Airway epithelial cell (primary cell): ENCODE measurements around the gene PLEKHA4. TPM values are rescaled to one million over a fixed set of nuclear protein-coding genes. Genes with fewer than 3 reads are reported as not detected.

Source experiments
- total RNA-seq: library from RNA; depleted of rRNA; stranded (reverse); fragments of >200 nt; gene quantifications from 2 replicates; pipeline ENCODE4 v1.2.3, GENCODE V29; 2015

PLEKHA4 gene
- total RNA-seq: 1.7 and 5.3 TPM in 2 replicates

GRCh38 chr19:48868114-48868886 is at the start of gene PLEKHA4:
PLEKHA4 (minus strand) TSS chr19:48868617; CDS start chr19:48867620, 997 bp downstream.

GRCh38 chr19:48899781-48900476 is 31.5 kb upstream of the PLEKHA4 start, which contains the start of gene NUCB1:
NUCB1 (plus strand) TSS chr19:48900312; CDS start chr19:48900797, 485 bp downstream.

GRCh38 chr19:48872182-48872883 is 3.9 kb upstream of the PLEKHA4 start, which contains the start of gene PPP1R15A:
PPP1R15A (plus strand) TSS chr19:48872421; CDS start chr19:48873234, 813 bp downstream.

GRCh38 chr19:48836089-48837017 is 32.1 kb downstream of the PLEKHA4 start, which contains the start of gene HSD17B14:
HSD17B14 (minus strand) TSS chr19:48836491; CDS start chr19:48836411, 80 bp downstream.

Other genes with a start within 250 kb of the PLEKHA4 start
- 2,904 and 4,070 TPM in 2 replicates for gene RPL18, start 249.4 kb downstream of the PLEKHA4 start, total RNA-seq
- 13.8 and 15.9 TPM in 2 replicates for gene SPHK2, start 249.1 kb downstream of the PLEKHA4 start, total RNA-seq
- gene DBP, start 231.2 kb downstream of the PLEKHA4 start, total RNA-seq: 9.7 TPM in 2 replicates
- 2.1 and 2.4 TPM in 2 replicates for gene CA11, start 222.4 kb downstream of the PLEKHA4 start, total RNA-seq
- not detected in 2 replicates for gene NTN5, start 195.6 kb downstream of the PLEKHA4 start, total RNA-seq
- 10.4 and 10.5 TPM in 2 replicates for gene FUT2, start 172.6 kb downstream of the PLEKHA4 start, total RNA-seq
- gene MAMSTR, start 148.9 kb downstream of the PLEKHA4 start, total RNA-seq: 0.85 and 0.88 TPM in 2 replicates
- gene RASIP1, start 128.0 kb downstream of the PLEKHA4 start, total RNA-seq: 3.0 and 4.8 TPM in 2 replicates
- 0.28 TPM in 1 of 2 replicates, not detected in the other for gene IZUMO1, start 121.7 kb downstream of the PLEKHA4 start, total RNA-seq
- 8.0 and 8.2 TPM in 2 replicates for gene FUT1, start 116.0 kb downstream of the PLEKHA4 start, total RNA-seq
- not detected in 2 replicates for gene FGF21, start 113.1 kb downstream of the PLEKHA4 start, total RNA-seq
- 43.5 and 69.6 TPM in 2 replicates for gene BCAT2, start 57.6 kb downstream of the PLEKHA4 start, total RNA-seq
- 1.1 and 2.4 TPM in 2 replicates for gene HSD17B14, start 32.1 kb downstream of the PLEKHA4 start, total RNA-seq
- gene PPP1R15A, start 3.8 kb upstream of the PLEKHA4 start, total RNA-seq: 25.3 and 25.5 TPM in 2 replicates
- gene TULP2, start 30.1 kb upstream of the PLEKHA4 start, total RNA-seq: not detected in 2 replicates
- gene NUCB1, start 31.7 kb upstream of the PLEKHA4 start, total RNA-seq: 186 and 191 TPM in 2 replicates
- 0.33 and 1.1 TPM in 2 replicates for gene DHDH, start 65.1 kb upstream of the PLEKHA4 start, total RNA-seq
- gene BAX, start 86.3 kb upstream of the PLEKHA4 start, total RNA-seq: 74.6 and 94.5 TPM in 2 replicates
- gene FTL, start 96.7 kb upstream of the PLEKHA4 start, total RNA-seq: 788 and 1,050 TPM in 2 replicates
- gene GYS1, start 124.7 kb upstream of the PLEKHA4 start, total RNA-seq: 63.5 and 69.1 TPM in 2 replicates
- gene RUVBL2, start 125.3 kb upstream of the PLEKHA4 start, total RNA-seq: 300 and 321 TPM in 2 replicates
- gene LHB, start 148.5 kb upstream of the PLEKHA4 start, total RNA-seq: not detected in 2 replicates
- not detected in 2 replicates for gene CGB3, start 155.7 kb upstream of the PLEKHA4 start, total RNA-seq
- 0.49 and 1.3 TPM in 2 replicates for gene CGB2, start 163.3 kb upstream of the PLEKHA4 start, total RNA-seq
- 2.4 TPM in 1 of 2 replicates, not detected in the other for gene CGB1, start 168.3 kb upstream of the PLEKHA4 start, total RNA-seq
- not detected in 2 replicates for gene CGB5, start 175.2 kb upstream of the PLEKHA4 start, total RNA-seq
- gene CGB8, start 180.5 kb upstream of the PLEKHA4 start, total RNA-seq: 0.37 TPM in 1 of 2 replicates, not detected in the other
- 0.23 and 2.3 TPM in 2 replicates for gene CGB7, start 189.1 kb upstream of the PLEKHA4 start, total RNA-seq
- gene NTF4, start 196.2 kb upstream of the PLEKHA4 start, total RNA-seq: 5.6 and 6.5 TPM in 2 replicates
- gene KCNA7, start 204.1 kb upstream of the PLEKHA4 start, total RNA-seq: not detected in 2 replicates
- gene SNRNP70, start 216.8 kb upstream of the PLEKHA4 start, total RNA-seq: 208 and 217 TPM in 2 replicates
- gene LIN7B, start 245.8 kb upstream of the PLEKHA4 start, total RNA-seq: 10.3 and 10.5 TPM in 2 replicates